Bronchial epithelial cell (primary cell): Measurements from ENCODE around the gene CNKSR2. TPM values are rescaled to one million over a fixed set of nuclear protein-coding genes. Genes with fewer than 3 reads are reported as not detected.

Experiments used
- DNase-seq: peaks from one replicate; pipeline ENCODE4 v3.0.0-alpha.2; 2010; ENCODE audit warnings: low read depth
- FAIRE-seq: peaks from 2 replicates; lab custom pipeline; 2011; peaks lifted over from hg19 to GRCh38; lab: Jason Lieb, UNC
- H3K27me3 ChIP-seq: 2 replicates; pipeline ENCODE4 v1.5.1; 2011; ENCODE audit warnings: low read length; ENCODE audit not compliant: control insufficient read depth, insufficient read depth
- H3K36me3 ChIP-seq: 2 replicates; pipeline ENCODE4 v1.5.1; 2011; ENCODE audit warnings: low read length; ENCODE audit not compliant: control insufficient read depth, insufficient read depth
- H3K4me3 ChIP-seq: 2 replicates; pipeline ENCODE4 v1.5.1; 2011; ENCODE audit warnings: mild to moderate bottlenecking, low read depth, low read length, control low read depth
- CTCF ChIP-seq: IDR thresholded peaks from 2 replicates; pipeline ENCODE4 v1.5.1; 2011; ENCODE audit warnings: mild to moderate bottlenecking, moderate library complexity, low read length, control low read depth, inconsistent platforms; ENCODE audit not compliant: insufficient read depth, severe bottlenecking
- total RNA-seq: library from RNA; depleted of rRNA; stranded (reverse); fragments of >200 nt; gene quantifications from 2 replicates; pipeline ENCODE4 v1.2.1, GENCODE V29; 2014

CNKSR2 gene
- total RNA-seq, 1 donor from 2014 or later, result 0.53 TPM

GRCh38 chrX:21487832-21488231, 113.6 kb downstream of the CNKSR2 start:
- DNase-seq (peak; percentile 61), FAIRE-seq (no peak)
- TF ChIP-seq CTCF, result no peak
- Histone ChIP-seq H3K4me3 (no peak overlapping the region), H3K27me3 (no peaks in the 10 kb centered on the region), H3K36me3 (no peaks in the 10 kb centered on the region)

- FAIRE-seq (no peak), DNase-seq (peak; percentile 23)
- TF ChIP-seq CTCF, result no peak
- Histone ChIP-seq H3K36me3 (no peaks in the 10 kb centered on the region), H3K4me3 (no peak overlapping the region), H3K27me3 (no peaks in the 10 kb centered on the region)
These were observed 116.1 kb downstream of the CNKSR2 start for GRCh38 chrX:21490341-21490740.

- no peaks in the 10 kb centered on the region for H3K36me3 ChIP-seq
- DNase-seq (no peak), FAIRE-seq (no peak)
- no peak overlapping the region for H3K4me3 ChIP-seq
- no peaks in the 10 kb centered on the region for H3K27me3 ChIP-seq
- TF ChIP-seq CTCF, result no peak
These were observed 119.1 kb downstream of the CNKSR2 start for GRCh38 chrX:21493226-21493830.

GRCh38 chrX:21503593-21503992, 129.4 kb downstream of the CNKSR2 start:
- no peak overlapping the region for H3K4me3 ChIP-seq
- H3K36me3 ChIP-seq, result no peaks in the 10 kb centered on the region
- DNase-seq (no peak), FAIRE-seq (no peak)
- H3K27me3 ChIP-seq, result no peaks in the 10 kb centered on the region
- TF ChIP-seq CTCF, result no peak

GRCh38 chrX:21509912-21510311, 135.7 kb downstream of the CNKSR2 start:
- peak; percentile 77 for DNase-seq
- no peak for TF ChIP-seq CTCF
- no peaks in the 10 kb centered on the region for H3K36me3 ChIP-seq
- no peak for FAIRE-seq
- H3K4me3 ChIP-seq, result no peak overlapping the region
- no peaks in the 10 kb centered on the region for H3K27me3 ChIP-seq

- DNase-seq (no peak), FAIRE-seq (no peak)
- Histone ChIP-seq H3K27me3 (no peaks in the 10 kb centered on the region), H3K36me3 (no peaks in the 10 kb centered on the region), H3K4me3 (no peak overlapping the region)
- TF ChIP-seq CTCF, result no peak
These were observed 149.8 kb downstream of the CNKSR2 start for GRCh38 chrX:21524008-21524407.
